IMR-90 (cell line): Measurements from ENCODE around the gene TMEM63B. TPM values are rescaled to one million over a fixed set of nuclear protein-coding genes. Genes with fewer than 3 reads are reported as not detected.

ENCODE experiments used
- ATAC-seq: fragments of 200-7000 bp; cut with Tn5 transposase; 2 replicates; pipeline ENCODE4 v1.9.1; 2020; ENCODE audit warnings: low read depth, mild to moderate bottlenecking, moderate library complexity
- BruUV-seq: library from RNA; stranded (reverse); fragments of 400-500 nt; replicated peaks from 2 replicates; lab custom pipeline; 2021; lab: Mats Ljungman, UMichigan
- CTCF ChIA-PET: fragments of 300-600 bp; formaldehyde crosslinking; extraction: SDS; loops from one replicate; lab custom pipeline; 2021; ENCODE audit warnings: antibody characterized with exemption; lab: Yijun Ruan, JAX
- POLR2A ChIA-PET: fragments of 300-600 bp; sonication (Branson Sonifier 250); formaldehyde crosslinking; loops from one replicate; lab custom pipeline; 2022; ENCODE audit warnings: antibody characterized with exemption; ENCODE audit not compliant: unreplicated experiment; lab: Charles Lee
- DNase-seq: peaks from one replicate; pipeline ENCODE4 v3.0.0; 2013
- H2AFZ ChIP-seq: replicated peaks from 2 replicates; pipeline ENCODE3; 2013; ENCODE audit warnings: low read length, mild to moderate bottlenecking; ENCODE audit not compliant: poor library complexity
- H2AK5ac ChIP-seq: 2 replicates; pipeline ENCODE4 v1.6.1; 2013; ENCODE audit warnings: low read depth, low read length, inconsistent platforms
- H2AK9ac ChIP-seq: replicated peaks from 2 replicates; pipeline ENCODE3; 2013; ENCODE audit warnings: mild to moderate bottlenecking, low read depth, low read length, moderate library complexity; ENCODE audit not compliant: poor library complexity
- H2BK120ac ChIP-seq: 2 replicates; pipeline ENCODE4 v1.6.1; 2013; ENCODE audit warnings: low read depth, low read length, inconsistent platforms
- H2BK15ac ChIP-seq: 3 replicates; pipeline ENCODE4 v1.6.1; 2013; ENCODE audit warnings: low read depth, low read length, inconsistent platforms
- H2BK20ac ChIP-seq: 2 replicates; pipeline ENCODE4 v1.6.1; 2013; ENCODE audit warnings: low read depth, mild to moderate bottlenecking, inconsistent platforms, low read length, moderate library complexity
- H2BK5ac ChIP-seq: 2 replicates; pipeline ENCODE4 v1.6.1; 2013; ENCODE audit warnings: mild to moderate bottlenecking, low read depth, low read length, inconsistent platforms; ENCODE audit not compliant: poor library complexity, severe bottlenecking
- H3K14ac ChIP-seq: replicated peaks from 2 replicates; pipeline ENCODE4 v1.6.1; 2013; ENCODE audit warnings: low read depth, low read length, inconsistent platforms
- H3K18ac ChIP-seq: 2 replicates; pipeline ENCODE4 v1.6.1; 2013; ENCODE audit warnings: low read depth, low read length, control low read depth
- H3K23ac ChIP-seq: 2 replicates; pipeline ENCODE4 v1.6.1; 2013; ENCODE audit warnings: low read depth, low read length, inconsistent platforms
- H3K27ac ChIP-seq: 2 replicates; pipeline ENCODE4 v1.5.1; 2013; ENCODE audit warnings: mild to moderate bottlenecking, control low read depth, low read length; ENCODE audit not compliant: insufficient read depth
- H3K27me3 ChIP-seq: 2 replicates; pipeline ENCODE4 v1.6.1; 2013; ENCODE audit warnings: low read length; ENCODE audit not compliant: control insufficient read depth, insufficient read depth
- H3K36me3 ChIP-seq: 2 replicates; pipeline ENCODE4 v1.6.1; 2013; ENCODE audit warnings: low read length, mixed read lengths; ENCODE audit not compliant: control insufficient read depth, insufficient read depth
- H3K4ac ChIP-seq: 2 replicates; pipeline ENCODE4 v1.6.1; 2013; ENCODE audit warnings: low read depth, low read length, inconsistent platforms
- H3K4me1 ChIP-seq: 2 replicates; pipeline ENCODE4 v1.6.1; 2013; ENCODE audit warnings: low read length, mixed read lengths; ENCODE audit not compliant: control insufficient read depth, insufficient read depth
- H3K4me2 ChIP-seq: 2 replicates; pipeline ENCODE4 v1.6.1; 2013; ENCODE audit warnings: low read depth, mild to moderate bottlenecking, control low read depth, low read length, moderate library complexity
- H3K4me3 ChIP-seq: 2 replicates; pipeline ENCODE4 v1.5.1; 2013; ENCODE audit warnings: low read depth, mild to moderate bottlenecking, control low read depth, low read length, moderate library complexity; ENCODE audit not compliant: insufficient read depth
- H3K56ac ChIP-seq: 2 replicates; pipeline ENCODE4 v1.6.1; 2013; ENCODE audit warnings: low read length, inconsistent platforms; ENCODE audit not compliant: insufficient read depth; ENCODE audit errors: extremely low read depth
- H3K79me1 ChIP-seq, 2 experiments: 2 replicates each; pipeline ENCODE4 v1.6.1; 2013; ENCODE audit warnings: low read length in 2 of 2, inconsistent platforms in 1 of 2, low read depth in 1 of 2
- H3K9ac ChIP-seq: 2 replicates; pipeline ENCODE4 v1.6.1; 2013; ENCODE audit warnings: low read depth, low read length, control low read depth
- H3K9me1 ChIP-seq: 2 replicates; pipeline ENCODE4 v1.6.1; 2013; ENCODE audit warnings: low read length, inconsistent platforms; ENCODE audit not compliant: insufficient read depth
- H3K9me3 ChIP-seq: 2 replicates; pipeline ENCODE4 v1.6.1; 2013; ENCODE audit warnings: low read length; ENCODE audit not compliant: control insufficient read depth, insufficient read depth
- H4K20me1 ChIP-seq: 2 replicates; pipeline ENCODE4 v1.6.1; 2013; ENCODE audit warnings: low read length, inconsistent platforms; ENCODE audit not compliant: insufficient read depth
- H4K5ac ChIP-seq: 2 replicates; pipeline ENCODE4 v1.6.1; 2013; ENCODE audit warnings: mild to moderate bottlenecking, low read depth, low read length, control low read depth
- H4K8ac ChIP-seq, 2 experiments: 2 replicates each; pipeline ENCODE4 v1.6.1; 2013; ENCODE audit warnings: low read depth in 2 of 2, low read length in 2 of 2, control low read depth in 1 of 2, inconsistent platforms in 1 of 2
- H4K91ac ChIP-seq: 2 replicates; pipeline ENCODE4 v1.6.1; 2013; ENCODE audit warnings: low read depth, low read length, inconsistent platforms; ENCODE audit not compliant: insufficient read depth
- CEBPB ChIP-seq: IDR thresholded peaks from 2 replicates; pipeline ENCODE4 v1.6.1; 2012; ENCODE audit warnings: low read depth, low read length, improper control_type of control experiment
- FOS ChIP-seq: fragments of 150-350 bp; IDR thresholded peaks from 2 replicates; pipeline ENCODE4 v1.6.1; 2016; ENCODE audit warnings: low read depth, low read length
- MAZ ChIP-seq: IDR thresholded peaks from 2 replicates; pipeline ENCODE4 v1.6.1; 2012; ENCODE audit warnings: low read depth, mild to moderate bottlenecking, low read length, improper control_type of control experiment, moderate library complexity, borderline replicate concordance
- RAD21 ChIP-seq: IDR thresholded peaks from 2 replicates; pipeline ENCODE4 v1.6.1; 2012; ENCODE audit warnings: low read length, improper control_type of control experiment
- WGBS, 2 experiments: methylation state at CpG; one replicate each; pipeline versions ENCODE4 v1.1.5 to v1.1.7; 2013; ENCODE audit warnings: missing lambda C conversion rate in 2 of 2; ENCODE audit not compliant: insufficient read length in 1 of 2; ENCODE audit errors: extremely low coverage in 2 of 2; 5-methylcytosine and 5-hydroxymethylcytosine counted together
- dilution Hi-C: fragments of 300-500 bp; cut with HindIII; formaldehyde crosslinking; loops from one replicate; pipeline ENCODE4 v1.14.3; 2018; ENCODE audit warnings: low sequenced_read_pairs; ENCODE audit not compliant: unreplicated experiment
- in situ Hi-C: fragments of 300-500 bp; cut with MboI; formaldehyde crosslinking; loops from 3 replicates; pipeline ENCODE4 v1.14.3; 2019; ENCODE audit warnings: low sequenced_read_pairs, inconsistent platforms, mixed read lengths
- intact Hi-C: fragments of 100-400 bp; cut with micrococcal nuclease; formaldehyde crosslinking; loops from 2 replicates; pipeline ENCODE4 v1.10.0; 2022
- polyA plus RNA-seq, 3 experiments: library from polyadenylated mRNA; depleted of rRNA; stranded (reverse); fragments of >200 nt; gene quantifications; 2 replicates each; pipeline ENCODE4 v1.2.3, GENCODE V29; 2012; ENCODE audit warnings: low replicate concordance in 1 of 3
- total RNA-seq: library from RNA; depleted of rRNA; stranded (reverse); fragments of >200 nt; gene quantifications from 2 replicates; pipeline ENCODE4 v1.2.3, GENCODE V29; 2012

The TMEM63B gene
- total and polyA plus RNA-seq, 2 of the 4 experiments (the other 2 are of a cell fraction), result 12.2 to 42.6 TPM

DNA sequence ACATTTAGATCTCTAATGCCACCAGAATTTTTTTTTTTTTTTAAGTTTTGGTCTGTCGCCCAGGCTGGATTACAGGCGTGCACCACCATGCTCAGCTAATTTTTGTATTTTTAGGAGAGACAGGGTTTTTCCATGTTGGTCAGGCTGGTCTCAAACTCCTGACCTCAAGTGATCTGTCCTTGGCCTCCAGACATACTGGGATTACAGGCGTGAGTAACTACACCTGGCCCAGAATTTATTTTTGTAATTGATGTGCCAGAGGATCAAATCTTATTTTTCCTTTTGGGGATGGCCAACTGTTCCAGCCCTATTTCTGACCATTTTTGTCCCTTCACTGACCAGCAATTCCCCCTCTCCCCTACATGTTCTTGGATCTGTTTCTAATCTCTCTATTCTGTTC, 71.3 kb downstream of the TMEM63B start:
- no peak overlapping the region for H2BK15ac ChIP-seq
- no peaks in the 10 kb centered on the region for H3K36me3 ChIP-seq
- no peak overlapping the region for H4K5ac ChIP-seq
- intact Hi-C loops, result no loop called here
- H4K8ac ChIP-seq, result no peak overlapping the region
- no peak overlapping the region for H2AK9ac ChIP-seq
- no peak overlapping the region for H2BK20ac ChIP-seq
- no peaks in the 10 kb centered on the region for H3K9me1 ChIP-seq
- TF ChIP-seq MAZ (no peak), RAD21 (no peak), FOS (no peak), CEBPB (no peak)
- H2AK5ac ChIP-seq, result no peak overlapping the region
- no TSS peak for BruUV-seq
- H2BK120ac ChIP-seq, result no peak overlapping the region
- H2AFZ ChIP-seq, result no peak overlapping the region
- no CpG with 5 or more reads among the region's 3 CpGs for whole genome bisulfite sequencing, 2 experiments
- DNase-seq, result no peak
- dilution Hi-C loops, result no loop called here
- no peak overlapping the region for H3K14ac ChIP-seq
- no peaks in the 10 kb centered on the region for H3K79me1 ChIP-seq
- H3K9me3 ChIP-seq, result no peaks in the 10 kb centered on the region
- POLR2A ChIA-PET, result no interaction called here
- H3K9ac ChIP-seq, result no peak overlapping the region
- ATAC-seq, result no peak
- no peak overlapping the region for H4K91ac ChIP-seq
- no peaks in the 10 kb centered on the region for H4K20me1 ChIP-seq
- H3K18ac ChIP-seq, result no peak overlapping the region
- in situ Hi-C loops, result no loop called here
- H3K27ac ChIP-seq, result no peak overlapping the region
- peaks cover 20% of the 10 kb centered on the region for H3K27me3 ChIP-seq
- no peak overlapping the region for H3K4ac ChIP-seq
- CTCF ChIA-PET, result no interaction called here
- H3K4me1 ChIP-seq, result no peaks in the 10 kb centered on the region
- H3K23ac ChIP-seq, result no peak overlapping the region
- no peak overlapping the region for H3K56ac ChIP-seq
- no peak overlapping the region for H3K4me3 ChIP-seq
- H2BK5ac ChIP-seq, result no peak overlapping the region
- no peak overlapping the region for H3K4me2 ChIP-seq
